A673 (cell line): ENCODE results near the gene PRKG1. TPM values are rescaled to one million over a fixed set of nuclear protein-coding genes. Genes with fewer than 3 reads are reported as not detected.
"Not testable (repeated sequence)": the region's sequence is repeated elsewhere in the genome, so short reads cannot be mapped to it uniquely, and the experiment has no call there.

Experiments
- BruUV-seq: library from RNA; stranded (reverse); fragments of 400-500 nt; replicated peaks from 2 replicates; lab custom pipeline; 2021; lab: Mats Ljungman, UMichigan
- CTCF ChIA-PET: fragments of 300-600 bp; sonication (Branson Sonifier 250); formaldehyde crosslinking; loops from one replicate; lab custom pipeline; 2022; ENCODE audit warnings: antibody characterized with exemption; lab: Charles Lee
- POLR2A ChIA-PET: fragments of 300-600 bp; sonication (Branson Sonifier 250); formaldehyde crosslinking; loops from one replicate; lab custom pipeline; 2022; ENCODE audit warnings: antibody characterized with exemption; ENCODE audit not compliant: low non-redundant PET; lab: Charles Lee
- DNase-seq: peaks from one replicate; pipeline ENCODE4 v3.0.0-alpha.2; 2015; ENCODE audit warnings: low spot score
- H3K27ac ChIP-seq: fragments of 200-600 bp; sonication (generic); 2 replicates; pipeline ENCODE4 v1.5.1; 2016; ENCODE audit warnings: mixed run types, low read depth, mild to moderate bottlenecking, mixed read lengths, antibody characterized with exemption, low read length; ENCODE audit not compliant: poor library complexity, severe bottlenecking
- H3K27me3 ChIP-seq: fragments of 200-600 bp; sonication (generic); replicated peaks from 2 replicates; pipeline ENCODE4 v1.6.1; 2017; ENCODE audit warnings: mixed run types, low read depth, mild to moderate bottlenecking, mixed read lengths, antibody characterized with exemption, low read length; ENCODE audit not compliant: insufficient read depth, poor library complexity
- H3K36me3 ChIP-seq: fragments of 200-600 bp; sonication (generic); 2 replicates; pipeline ENCODE4 v1.6.1; 2016; ENCODE audit warnings: mixed run types, mild to moderate bottlenecking, mixed read lengths, antibody characterized with exemption, low read length; ENCODE audit not compliant: insufficient read depth, poor library complexity, severe bottlenecking
- H3K4me1 ChIP-seq: fragments of 200-600 bp; sonication (generic); 2 replicates; pipeline ENCODE4 v1.6.1; 2017; ENCODE audit warnings: mixed run types, mild to moderate bottlenecking, mixed read lengths, antibody characterized with exemption, low read length; ENCODE audit not compliant: insufficient read depth, poor library complexity, severe bottlenecking
- H3K4me3 ChIP-seq: fragments of 200-600 bp; sonication (generic); 2 replicates; pipeline ENCODE4 v1.5.1; 2016; ENCODE audit warnings: low read depth, mixed run types, mild to moderate bottlenecking, mixed read lengths, low read length; ENCODE audit not compliant: poor library complexity, severe bottlenecking
- H3K9me3 ChIP-seq: fragments of 200-600 bp; sonication (generic); 2 replicates; pipeline ENCODE4 v1.6.1; 2016; ENCODE audit warnings: mixed run types, low read depth, mild to moderate bottlenecking, mixed read lengths, antibody characterized with exemption, low read length; ENCODE audit not compliant: poor library complexity, severe bottlenecking
- EZH2 ChIP-seq: fragments of 200-600 bp; sonication (generic); IDR thresholded peaks from 2 replicates; pipeline ENCODE4 v1.6.1; 2017; ENCODE audit warnings: borderline replicate concordance, low read depth, mild to moderate bottlenecking, mixed read lengths, antibody characterized with exemption, low read length; ENCODE audit not compliant: poor library complexity, severe bottlenecking
- intact Hi-C: fragments of 100-400 bp; cut with micrococcal nuclease; formaldehyde crosslinking; loops from one replicate; pipeline ENCODE4 v1.10.0; 2022; ENCODE audit not compliant: unreplicated experiment
- total RNA-seq: library from RNA; stranded (reverse); gene quantifications from 2 replicates; pipeline ENCODE4 v1.2.3, GENCODE V29; 2021
- TF ChIP-seq, protein P1 (sequence below): fragments of 300-800, 200-600 bp; sonication (generic); conservative IDR thresholded peaks from 2 replicates; pipeline ENCODE4 v1.5.1; 2017; ENCODE audit warnings: low read depth, mild to moderate bottlenecking, antibody characterized with exemption, low read length, moderate library complexity, mixed read lengths

Gene PRKG1
- total RNA-seq, 1 experiment from 2014 or later = 0.58 TPM

- no peaks in the 10 kb centered on the region for H3K9me3 ChIP-seq
- DNase-seq = no peak
- ChIA-PET POLR2A (no interaction called here), CTCF (no interaction called here)
- H3K4me1 ChIP-seq = no peaks in the 10 kb centered on the region
- no peak overlapping the region for H3K4me3 ChIP-seq
- H3K27ac ChIP-seq = no peak overlapping the region
- TF ChIP-seq, protein P1, sequence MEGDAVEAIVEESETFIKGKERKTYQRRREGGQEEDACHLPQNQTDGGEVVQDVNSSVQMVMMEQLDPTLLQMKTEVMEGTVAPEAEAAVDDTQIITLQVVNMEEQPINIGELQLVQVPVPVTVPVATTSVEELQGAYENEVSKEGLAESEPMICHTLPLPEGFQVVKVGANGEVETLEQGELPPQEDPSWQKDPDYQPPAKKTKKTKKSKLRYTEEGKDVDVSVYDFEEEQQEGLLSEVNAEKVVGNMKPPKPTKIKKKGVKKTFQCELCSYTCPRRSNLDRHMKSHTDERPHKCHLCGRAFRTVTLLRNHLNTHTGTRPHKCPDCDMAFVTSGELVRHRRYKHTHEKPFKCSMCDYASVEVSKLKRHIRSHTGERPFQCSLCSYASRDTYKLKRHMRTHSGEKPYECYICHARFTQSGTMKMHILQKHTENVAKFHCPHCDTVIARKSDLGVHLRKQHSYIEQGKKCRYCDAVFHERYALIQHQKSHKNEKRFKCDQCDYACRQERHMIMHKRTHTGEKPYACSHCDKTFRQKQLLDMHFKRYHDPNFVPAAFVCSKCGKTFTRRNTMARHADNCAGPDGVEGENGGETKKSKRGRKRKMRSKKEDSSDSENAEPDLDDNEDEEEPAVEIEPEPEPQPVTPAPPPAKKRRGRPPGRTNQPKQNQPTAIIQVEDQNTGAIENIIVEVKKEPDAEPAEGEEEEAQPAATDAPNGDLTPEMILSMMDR = no peak
- TF ChIP-seq EZH2 = no peak
- intact Hi-C loops = no loop called here
- peaks cover 16% of the 10 kb centered on the region for H3K27me3 ChIP-seq
- no peaks in the 10 kb centered on the region for H3K36me3 ChIP-seq
- BruUV-seq = no TSS peak
Measured at GRCh38 chr10:52245547-52245946, 1171.3 kb downstream of the PRKG1 start.

DNA sequence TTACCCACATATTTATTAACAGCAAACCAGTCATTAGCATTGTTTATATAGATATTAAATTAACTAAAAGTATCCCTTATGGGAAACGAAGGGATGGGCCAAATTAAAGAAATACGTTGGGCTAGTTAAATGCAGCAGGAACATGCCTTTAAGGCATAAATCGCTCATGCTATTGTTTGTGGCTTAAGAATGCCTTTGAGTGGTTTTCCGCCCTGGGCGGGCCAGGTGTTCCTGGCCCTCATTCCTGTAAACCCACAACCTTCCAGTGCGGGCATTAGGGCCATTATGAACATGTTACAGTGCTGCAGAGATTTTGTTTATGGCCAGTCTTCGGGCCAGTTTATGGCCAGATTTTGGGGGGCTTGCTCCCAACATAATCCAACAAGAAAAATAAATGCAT lies 1173.6 kb downstream of the PRKG1 start:
- POLR2A ChIA-PET, H3K36me3 ChIP-seq, H3K9me3 ChIP-seq, H3K4me1 ChIP-seq, DNase-seq, H3K4me3 ChIP-seq, CTCF ChIA-PET, H3K27ac ChIP-seq, intact Hi-C loops, BruUV-seq: not testable (repeated sequence)
- H3K27me3 ChIP-seq = peaks cover 40% of the 10 kb centered on the region

- POLR2A ChIA-PET = no interaction called here
- Histone ChIP-seq H3K27ac (no peak overlapping the region), H3K9me3 (no peaks in the 10 kb centered on the region), H3K36me3 (no peaks in the 10 kb centered on the region), H3K4me3 (no peak overlapping the region), H3K4me1 (no peaks in the 10 kb centered on the region), H3K27me3 (peaks cover 36% of the 10 kb centered on the region)
- DNase-seq = no peak
- CTCF ChIA-PET = no interaction called here
- intact Hi-C loops = no loop called here
- TF ChIP-seq EZH2 = no peak
- TF ChIP-seq, protein P1 = no peak
- BruUV-seq = no TSS peak
Measured at GRCh38 chr10:52248697-52249306, 1174.5 kb downstream of the PRKG1 start.

DNA sequence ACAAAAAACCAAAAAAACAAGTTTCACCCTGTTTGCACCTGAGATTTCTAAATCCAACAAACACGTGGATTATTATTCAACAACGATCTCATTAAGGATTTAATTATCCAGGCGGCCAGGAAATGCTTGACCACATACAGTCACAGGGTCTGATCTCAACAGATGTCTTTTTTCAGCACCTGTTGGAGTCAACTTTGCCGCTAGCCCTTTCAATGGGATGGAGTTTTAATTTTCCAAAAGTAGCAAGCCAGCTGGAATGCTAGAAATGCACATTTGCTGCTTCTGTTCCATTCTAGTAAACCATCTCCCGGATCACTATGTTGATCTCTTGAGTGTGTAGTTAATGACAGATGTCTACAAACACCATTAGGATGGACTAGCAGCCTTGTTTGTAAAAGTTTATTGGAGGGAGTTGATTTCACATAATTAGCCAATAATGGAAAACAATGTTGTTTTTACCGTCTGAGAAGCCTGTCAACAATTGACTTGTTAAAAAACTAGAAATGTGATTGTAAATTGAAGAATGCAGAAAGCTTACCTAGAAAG lies 1175.6 kb downstream of the PRKG1 start:
- ChIA-PET CTCF (no interaction called here), POLR2A (no interaction called here)
- peaks cover 36% of the 10 kb centered on the region for H3K27me3 ChIP-seq
- H3K9me3 ChIP-seq = no peaks in the 10 kb centered on the region
- H3K27ac ChIP-seq = no peak overlapping the region
- intact Hi-C loops = no loop called here
- no peaks in the 10 kb centered on the region for H3K36me3 ChIP-seq
- no peaks in the 10 kb centered on the region for H3K4me1 ChIP-seq
- DNase-seq = no peak
- no peak overlapping the region for H3K4me3 ChIP-seq
- BruUV-seq = no TSS peak
- TF ChIP-seq, protein P1 = no peak
- TF ChIP-seq EZH2 = no peak
